Sigmoid colon (tissue), 7 donors: ENCODE measurements around the gene PLCB1. TPM values are rescaled to one million over a fixed set of nuclear protein-coding genes. Genes with fewer than 3 reads are reported as not detected.

Experiments
- DNase-seq: peaks from one replicate; pipeline ENCODE4 v3.0.0-alpha.2; 2019
- H3K27ac ChIP-seq, 4 donors: fragments of 200-600 bp; sonication (generic); one replicate each; pipeline ENCODE4 v1.5.1; 2016 to 2019; ENCODE audit warnings: mild to moderate bottlenecking in 1 of 4
- H3K27me3 ChIP-seq, 3 donors: fragments of 200-600 bp; sonication (generic); one replicate each; pipeline ENCODE4 v1.5.1; 2019; ENCODE audit warnings: mild to moderate bottlenecking in 1 of 3
- H3K36me3 ChIP-seq, 4 donors: fragments of 200-600 bp; sonication (generic); one replicate each; pipeline ENCODE4 v1.5.1; 2016 to 2019
- H3K4me1 ChIP-seq, 4 donors: fragments of 200-600 bp; sonication (generic); one replicate each; pipeline ENCODE4 v1.5.1; 2017 to 2019
- H3K4me3 ChIP-seq, 4 donors: fragments of 200-600 bp; sonication (generic); one replicate each; pipeline ENCODE4 v1.5.1; 2017 to 2019; ENCODE audit warnings: mild to moderate bottlenecking in 2 of 4, moderate library complexity in 1 of 4
- H3K9me3 ChIP-seq, 4 donors: fragments of 200-600 bp in 3 of 4; sonication (generic) in 3 of 4; one replicate each; pipeline versions ENCODE4 v1.5.1 to v1.6.1; 2013 to 2019
- EP300 ChIP-seq, 4 donors: sonication (generic); formaldehyde crosslinking; IDR thresholded peaks; one replicate each; pipeline ENCODE4 v1.6.1; 2017; ENCODE audit warnings: antibody characterized with exemption in 4 of 4
- POLR2A ChIP-seq, 2 donors: fragments of 450-650 bp; IDR thresholded peaks; one replicate each; pipeline ENCODE4 v1.6.1; 2016; ENCODE audit warnings: antibody characterized with exemption in 2 of 2, mild to moderate bottlenecking in 2 of 2, moderate library complexity in 2 of 2
- POLR2AphosphoS5 ChIP-seq, 4 donors: sonication (generic); formaldehyde crosslinking; IDR thresholded peaks; one replicate each; pipeline ENCODE4 v1.6.1; 2017; ENCODE audit warnings: antibody characterized with exemption in 4 of 4
- WGBS, 2 donors: extraction: QIAGEN DNeasy Blood & Tissue Kit; methylation state at CpG; one replicate each; pipeline ENCODE4 v1.1.7; 2013; 5-methylcytosine and 5-hydroxymethylcytosine counted together
- intact Hi-C: fragments of 100-400 bp; cut with DNase I; formaldehyde crosslinking; loops from one replicate; pipeline ENCODE4 v1.15.1; 2023
- polyA plus RNA-seq, 3 donors: library from polyadenylated mRNA; stranded (reverse); fragments of 200-250 nt; gene quantifications; one replicate each; pipeline ENCODE4 v1.2.3, GENCODE V29; 2013
- total RNA-seq, 4 donors: library from RNA; depleted of rRNA; stranded (reverse); fragments of >200 nt; gene quantifications; one replicate each; pipeline ENCODE4 v1.1.0, GENCODE V29; 2016
- TF ChIP-seq, protein P1 (sequence below), 4 experiments: fragments of 450-650 bp in 3 of 4; fragments of 200-600 bp in 1 of 4; IDR thresholded peaks; one replicate each; pipeline ENCODE4 v1.5.1; 2016 to 2019; ENCODE audit warnings: antibody characterized with exemption in 4 of 4, mild to moderate bottlenecking in 3 of 4, moderate library complexity in 2 of 4
- donor health status: healthy with polysubstance abuse.
- donor health status: Bipolar disorder and iron deficiency.
- donor health status: healthy.

Gene PLCB1
- total and polyA plus RNA-seq, 7 donors = 0.92 to 117 (median 86.7) TPM

DNA sequence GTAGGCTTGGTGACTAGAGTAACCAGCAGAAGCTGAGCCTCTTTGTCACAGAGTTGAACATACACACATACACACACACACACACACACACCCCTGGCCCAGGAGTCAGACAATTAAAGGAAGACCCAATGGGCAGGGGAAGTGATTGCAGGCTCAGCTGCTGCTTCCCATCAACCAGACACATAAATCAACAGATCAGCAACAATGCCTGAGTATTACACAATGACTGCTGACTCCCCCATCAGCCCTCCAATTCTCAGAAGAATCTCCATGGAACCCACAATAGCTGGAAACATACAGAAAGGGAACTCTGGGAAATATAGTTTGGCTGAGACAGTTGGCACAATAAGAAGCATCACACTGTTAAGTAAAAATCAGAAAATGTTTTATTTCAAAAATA, 666.4 kb downstream of the PLCB1 start:
- TF ChIP-seq POLR2AphosphoS5 (IDR thresholded peaks at IDR 0.05) = peak in 2 of 4 donors; percentile 20 to 45
- TF ChIP-seq, protein P1, sequence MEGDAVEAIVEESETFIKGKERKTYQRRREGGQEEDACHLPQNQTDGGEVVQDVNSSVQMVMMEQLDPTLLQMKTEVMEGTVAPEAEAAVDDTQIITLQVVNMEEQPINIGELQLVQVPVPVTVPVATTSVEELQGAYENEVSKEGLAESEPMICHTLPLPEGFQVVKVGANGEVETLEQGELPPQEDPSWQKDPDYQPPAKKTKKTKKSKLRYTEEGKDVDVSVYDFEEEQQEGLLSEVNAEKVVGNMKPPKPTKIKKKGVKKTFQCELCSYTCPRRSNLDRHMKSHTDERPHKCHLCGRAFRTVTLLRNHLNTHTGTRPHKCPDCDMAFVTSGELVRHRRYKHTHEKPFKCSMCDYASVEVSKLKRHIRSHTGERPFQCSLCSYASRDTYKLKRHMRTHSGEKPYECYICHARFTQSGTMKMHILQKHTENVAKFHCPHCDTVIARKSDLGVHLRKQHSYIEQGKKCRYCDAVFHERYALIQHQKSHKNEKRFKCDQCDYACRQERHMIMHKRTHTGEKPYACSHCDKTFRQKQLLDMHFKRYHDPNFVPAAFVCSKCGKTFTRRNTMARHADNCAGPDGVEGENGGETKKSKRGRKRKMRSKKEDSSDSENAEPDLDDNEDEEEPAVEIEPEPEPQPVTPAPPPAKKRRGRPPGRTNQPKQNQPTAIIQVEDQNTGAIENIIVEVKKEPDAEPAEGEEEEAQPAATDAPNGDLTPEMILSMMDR (IDR thresholded peaks at IDR 0.05) = no peak
- no peak for DNase-seq
- H3K4me1 ChIP-seq = peaks cover 0 to 32% (median 21%) of the 10 kb centered on the region in 4 donors

DNA sequence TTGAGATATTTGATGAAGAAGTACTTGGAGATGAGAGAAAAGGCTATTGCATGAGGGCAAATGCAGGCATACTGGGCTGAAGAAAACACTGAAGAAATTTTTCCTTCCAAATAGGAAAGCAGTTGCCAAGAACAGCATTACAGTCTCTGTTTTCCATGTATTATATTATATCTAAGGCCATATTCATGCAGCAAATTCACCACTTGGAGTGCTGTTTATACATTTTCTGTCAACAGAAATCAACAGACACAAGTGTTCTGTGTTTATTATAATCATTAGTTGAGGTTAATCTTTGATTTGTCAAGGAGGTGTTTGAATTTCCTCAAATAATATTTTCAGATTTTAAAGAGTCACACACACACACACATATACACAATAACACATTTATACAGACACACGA, 668.0 kb downstream of the PLCB1 start:
- Histone ChIP-seq H3K27me3 (no peaks in the 10 kb centered on the region), H3K4me3 (no peak overlapping the region), H3K4me1 (peaks cover 0 to 29% (median 18%) of the 10 kb centered on the region in 4 donors), H3K9me3 (no peaks in the 10 kb centered on the region), H3K27ac (no peak overlapping the region), H3K36me3 (no peaks in the 10 kb centered on the region)
- intact Hi-C loops = no loop called here
- TF ChIP-seq POLR2AphosphoS5 (IDR thresholded peaks at IDR 0.05) = no peak
- TF ChIP-seq, protein P1 (IDR thresholded peaks at IDR 0.05) = no peak
- no peak for DNase-seq
- WGBS, 2 donors = 2 to 89% methylated on average over 1 of the region's 1 CpG

More for the DNA sequence above, 666.4 kb downstream of the PLCB1 start:
- intact Hi-C loops = no loop called here
- no peak overlapping the region for H3K27ac ChIP-seq
- H3K27me3 ChIP-seq = no peaks in the 10 kb centered on the region
- no peaks in the 10 kb centered on the region for H3K36me3 ChIP-seq
- H3K4me3 ChIP-seq = no peak overlapping the region
- no peaks in the 10 kb centered on the region for H3K9me3 ChIP-seq

DNA sequence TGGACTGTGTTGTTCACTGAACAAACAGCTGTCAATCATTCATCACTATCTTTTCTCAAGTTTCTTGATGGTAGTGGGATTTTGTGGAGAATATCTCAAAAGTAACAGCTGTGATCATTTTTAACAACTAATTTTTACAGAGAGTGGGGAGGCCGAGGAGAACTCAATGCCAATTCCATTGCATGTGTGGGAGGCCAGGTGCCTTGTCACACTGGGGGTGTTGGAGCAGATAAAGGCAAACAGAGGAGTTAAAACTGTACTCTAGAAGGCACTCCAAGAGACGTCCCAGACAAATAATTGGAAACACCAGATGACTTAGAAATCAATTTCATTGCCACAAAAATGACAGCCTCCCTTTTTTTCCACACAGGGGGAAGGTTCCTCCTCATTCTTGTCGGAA, 669.6 kb downstream of the PLCB1 start:
- WGBS, 2 donors = 88 to 94% methylated on average over 3 of the region's 3 CpGs
- Histone ChIP-seq H3K4me3 (no peak overlapping the region), H3K36me3 (no peaks in the 10 kb centered on the region), H3K9me3 (no peaks in the 10 kb centered on the region), H3K4me1 (peaks cover 0 to 13% (median 3%) of the 10 kb centered on the region in 4 donors), H3K27ac (no peak overlapping the region), H3K27me3 (no peaks in the 10 kb centered on the region)
- intact Hi-C loops = no loop called here
- DNase-seq = no peak
- no peak for TF ChIP-seq POLR2A (IDR thresholded peaks at IDR 0.05)
- TF ChIP-seq POLR2AphosphoS5 (IDR thresholded peaks at IDR 0.05) = no peak
- no peak for TF ChIP-seq EP300 (IDR thresholded peaks at IDR 0.05)
- TF ChIP-seq, protein P1 (IDR thresholded peaks at IDR 0.05) = no peak

DNA sequence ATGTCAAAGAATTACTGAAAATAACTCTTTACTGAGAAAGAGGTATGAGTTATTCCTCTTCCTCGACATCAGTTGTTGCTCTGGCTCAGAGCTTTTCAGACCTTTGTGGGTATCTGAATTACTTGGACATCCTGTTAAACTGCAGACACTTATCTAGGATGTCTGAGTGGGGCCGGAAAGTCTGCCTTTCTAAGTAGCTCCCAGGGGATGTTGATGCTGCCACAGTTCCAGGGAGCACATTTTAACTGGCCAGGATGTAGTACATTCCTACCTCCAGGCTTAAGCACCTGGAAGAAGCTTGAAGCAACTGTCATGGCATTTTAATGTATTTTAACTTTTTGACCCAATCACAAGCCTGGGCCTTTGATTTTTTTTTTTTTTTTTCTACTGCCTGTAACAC, 671.0 kb downstream of the PLCB1 start:
- H3K36me3 ChIP-seq = no peaks in the 10 kb centered on the region
- H3K27ac ChIP-seq = no peak overlapping the region
- H3K27me3 ChIP-seq = no peaks in the 10 kb centered on the region
- DNase-seq = no peak
- 73 to 86% methylated on average over 2 of the region's 2 CpGs for WGBS, 2 donors
- TF ChIP-seq, protein P1 (IDR thresholded peaks at IDR 0.05) = no peak
- TF ChIP-seq POLR2A (IDR thresholded peaks at IDR 0.05) = no peak
- no peak for TF ChIP-seq POLR2AphosphoS5 (IDR thresholded peaks at IDR 0.05)
- no peak for TF ChIP-seq EP300 (IDR thresholded peaks at IDR 0.05)
- H3K4me3 ChIP-seq = no peak overlapping the region
- H3K4me1 ChIP-seq = peaks cover 0 to 12% (median 4%) of the 10 kb centered on the region in 4 donors
- no peaks in the 10 kb centered on the region for H3K9me3 ChIP-seq
- intact Hi-C loops = no loop called here

DNA sequence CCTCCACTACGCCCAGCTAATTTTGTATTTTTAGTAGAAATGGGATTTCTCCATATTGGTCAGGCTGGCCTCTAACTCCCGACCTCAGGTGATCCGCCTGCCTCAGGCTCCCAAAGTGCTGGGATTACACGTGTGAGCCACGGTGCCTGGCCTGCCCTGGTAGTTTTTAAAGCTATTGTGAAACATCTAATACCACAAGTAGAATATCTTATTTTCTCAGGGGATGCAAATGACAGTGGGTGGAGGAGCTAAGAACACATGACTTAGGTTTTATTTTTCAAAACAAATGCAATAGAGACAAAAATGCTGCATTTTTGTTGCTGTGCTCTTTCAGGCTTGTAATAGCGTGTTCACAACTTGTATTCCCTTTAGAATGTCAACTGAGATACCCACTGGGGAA, 671.9 kb downstream of the PLCB1 start:
- H3K4me1 ChIP-seq = peaks cover 0 to 11% (median 4%) of the 10 kb centered on the region in 4 donors
- H3K4me3 ChIP-seq = no peak overlapping the region
- 92 to 96% methylated on average over 6 of the region's 6 CpGs for WGBS, 2 donors
- no peaks in the 10 kb centered on the region for H3K27me3 ChIP-seq
- TF ChIP-seq EP300 (IDR thresholded peaks at IDR 0.05) (no peak), POLR2AphosphoS5 (IDR thresholded peaks at IDR 0.05) (no peak), POLR2A (IDR thresholded peaks at IDR 0.05) (no peak)
- TF ChIP-seq, protein P1 (IDR thresholded peaks at IDR 0.05) = no peak
- intact Hi-C loops = no loop called here
- no peaks in the 10 kb centered on the region for H3K9me3 ChIP-seq
- H3K27ac ChIP-seq = no peak overlapping the region
- H3K36me3 ChIP-seq = no peaks in the 10 kb centered on the region
- no peak for DNase-seq
